Retina (tissue), 1 donor: ENCODE results near the gene NPB.
A peak's percentile ranks its signal among the peaks of the same experiment; 100 is the strongest.

Source experiments
- DNase-seq: peaks from one replicate; pipeline ENCODE4 v3.0.0-alpha.2; 2016

The NPB gene

GRCh38 chr17:81900181-81900820, 1.7 kb upstream of the NPB start:
- no peak for DNase-seq

GRCh38 chr17:81901167-81902022, 643 bp upstream of the NPB start:
- peak; percentile 28 for DNase-seq

GRCh38 chr17:81902653-81903414, 796 bp downstream of the NPB start:
- DNase-seq = no peak

DNA sequence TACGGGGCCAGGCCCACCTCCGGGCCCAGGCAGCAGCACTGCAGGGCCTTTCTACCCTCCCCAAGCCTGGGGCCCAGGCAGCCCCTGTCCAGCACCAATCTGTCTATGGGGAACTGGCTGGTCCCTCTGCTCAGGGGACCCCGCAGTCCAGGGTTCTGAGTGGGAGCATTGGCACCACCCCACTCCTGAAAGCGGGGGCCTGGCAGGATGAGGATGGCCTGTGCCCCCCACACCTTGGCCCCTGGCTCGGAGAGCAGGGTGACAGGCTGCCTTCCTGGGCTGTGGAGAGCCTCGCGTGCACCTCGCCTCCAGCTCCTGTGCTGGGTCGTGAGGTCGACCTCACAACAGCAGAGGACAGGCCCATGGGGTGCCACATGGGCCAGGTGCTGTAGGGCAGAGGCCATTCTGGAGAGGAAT, 1.4 kb downstream of the NPB start:
- DNase-seq = no peak

- DNase-seq = no peak
Observed at GRCh38 chr17:81903896-81904599, 2.0 kb downstream of the NPB start.

- DNase-seq = no peak
Observed at GRCh38 chr17:81904600-81905423, 2.8 kb downstream of the NPB start.

DNA sequence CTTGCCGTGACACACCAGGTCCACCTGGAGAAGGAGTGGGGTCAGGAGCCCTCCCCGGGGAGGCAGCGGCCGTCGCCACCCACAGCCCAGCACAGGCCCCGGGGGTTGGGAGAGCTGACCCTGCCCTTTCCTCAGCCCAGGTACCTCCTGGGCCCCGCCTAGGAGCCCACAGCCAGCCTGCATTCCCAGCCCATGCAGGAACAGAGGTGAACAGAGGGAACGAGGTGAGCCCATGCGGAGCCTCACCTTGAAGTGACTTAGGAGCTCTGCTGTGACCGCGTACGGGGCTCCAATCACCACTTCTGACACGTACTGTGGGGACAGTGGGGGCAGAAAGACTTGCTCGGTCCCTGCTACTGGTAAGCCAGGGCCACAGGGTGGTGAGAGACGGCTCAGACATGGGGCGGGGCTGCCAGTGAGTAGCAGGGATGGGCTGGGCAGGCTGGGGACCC, 3.4 kb downstream of the NPB start:
- no peak for DNase-seq

DNA sequence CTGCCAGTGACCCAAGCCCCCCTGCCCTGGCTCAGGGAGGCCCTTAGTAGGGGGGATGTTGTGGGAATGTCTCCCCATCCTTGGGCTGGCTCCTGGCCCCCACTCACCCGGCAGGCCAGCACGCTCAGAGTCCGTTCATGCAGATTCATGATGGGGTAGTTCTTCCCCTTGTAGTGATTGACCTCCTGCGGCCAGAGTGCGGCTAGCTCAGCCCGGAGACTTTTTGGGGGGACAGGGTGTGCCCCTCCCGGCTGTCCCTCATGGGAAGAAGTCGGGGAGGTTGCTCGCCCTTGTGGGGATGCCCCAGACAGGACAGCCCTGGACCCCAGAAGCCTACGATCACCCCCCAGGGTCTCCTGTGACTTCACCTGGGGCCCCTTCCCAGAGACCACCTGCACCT, 4.0 kb downstream of the NPB start:
- no peak for DNase-seq

- DNase-seq = no peak
Observed at GRCh38 chr17:81906476-81907218, 4.6 kb downstream of the NPB start.

DNA sequence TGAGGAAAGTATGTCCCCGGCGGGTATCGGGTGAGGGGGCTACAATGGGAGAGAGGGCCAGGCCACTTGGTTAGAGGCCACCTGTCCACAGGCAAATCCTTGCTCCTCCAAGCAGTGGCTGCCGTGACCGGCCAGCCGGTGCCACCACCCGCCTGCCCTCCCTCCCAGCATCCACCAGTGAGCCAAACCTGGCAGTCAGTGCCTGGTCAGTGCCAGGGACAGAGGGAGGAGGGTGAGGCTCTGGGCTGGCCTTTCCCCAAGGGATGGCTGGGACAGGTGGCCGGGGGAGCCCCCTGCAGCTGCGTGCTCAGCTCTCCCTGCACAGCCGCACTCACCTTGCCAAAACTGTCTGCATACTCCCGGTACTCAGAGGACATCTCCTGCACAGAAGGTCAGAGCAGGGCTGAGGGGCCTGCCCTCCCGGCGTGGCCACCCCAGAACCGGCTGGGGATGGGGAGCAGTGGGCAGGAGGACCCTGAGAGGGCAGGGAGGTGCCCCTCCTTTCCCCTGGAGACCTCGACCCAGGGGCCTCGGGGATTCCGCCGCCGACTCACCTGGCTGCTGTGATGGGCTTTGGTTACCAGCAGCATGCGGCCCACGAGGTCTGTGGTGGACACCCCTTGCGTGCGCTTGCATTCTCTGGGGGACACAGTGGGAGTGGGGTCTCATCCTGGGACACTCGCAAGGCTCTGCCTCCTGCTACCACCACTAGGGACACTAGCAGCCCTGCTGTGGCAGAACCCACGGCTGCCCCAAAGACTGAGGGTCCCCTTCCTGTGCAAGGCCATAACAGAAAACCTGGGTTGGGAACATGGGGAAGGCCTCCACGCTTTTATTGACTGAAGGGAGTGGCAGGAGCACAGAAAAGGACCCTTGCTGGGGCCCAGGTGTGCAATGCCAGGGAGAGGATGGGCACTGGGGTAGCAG, 5.4 kb downstream of the NPB start:
- DNase-seq = no peak

GRCh38 chr17:81908793-81909192, 6.8 kb downstream of the NPB start:
- DNase-seq = no peak

DNA sequence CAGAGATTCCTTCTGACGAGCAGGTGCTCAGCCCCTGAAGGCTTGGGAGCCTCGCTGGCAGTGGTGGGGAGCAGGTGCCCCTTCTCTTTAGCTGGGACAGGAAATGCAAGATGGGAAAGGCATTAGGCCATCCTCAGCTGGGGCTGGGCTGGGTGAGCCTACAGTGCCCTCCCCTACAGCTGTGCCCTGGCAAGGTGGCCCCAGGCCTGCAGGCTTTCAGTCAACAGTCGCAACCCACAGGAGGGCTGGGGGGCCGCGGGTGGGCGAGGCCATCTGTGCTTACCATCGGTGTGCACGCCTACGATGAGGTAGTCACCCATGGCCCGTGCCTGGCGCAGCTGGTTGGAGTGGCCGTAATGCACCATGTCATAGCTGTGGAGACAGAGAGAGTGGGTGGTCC, 7.2 kb downstream of the NPB start:
- DNase-seq = no peak

DNA sequence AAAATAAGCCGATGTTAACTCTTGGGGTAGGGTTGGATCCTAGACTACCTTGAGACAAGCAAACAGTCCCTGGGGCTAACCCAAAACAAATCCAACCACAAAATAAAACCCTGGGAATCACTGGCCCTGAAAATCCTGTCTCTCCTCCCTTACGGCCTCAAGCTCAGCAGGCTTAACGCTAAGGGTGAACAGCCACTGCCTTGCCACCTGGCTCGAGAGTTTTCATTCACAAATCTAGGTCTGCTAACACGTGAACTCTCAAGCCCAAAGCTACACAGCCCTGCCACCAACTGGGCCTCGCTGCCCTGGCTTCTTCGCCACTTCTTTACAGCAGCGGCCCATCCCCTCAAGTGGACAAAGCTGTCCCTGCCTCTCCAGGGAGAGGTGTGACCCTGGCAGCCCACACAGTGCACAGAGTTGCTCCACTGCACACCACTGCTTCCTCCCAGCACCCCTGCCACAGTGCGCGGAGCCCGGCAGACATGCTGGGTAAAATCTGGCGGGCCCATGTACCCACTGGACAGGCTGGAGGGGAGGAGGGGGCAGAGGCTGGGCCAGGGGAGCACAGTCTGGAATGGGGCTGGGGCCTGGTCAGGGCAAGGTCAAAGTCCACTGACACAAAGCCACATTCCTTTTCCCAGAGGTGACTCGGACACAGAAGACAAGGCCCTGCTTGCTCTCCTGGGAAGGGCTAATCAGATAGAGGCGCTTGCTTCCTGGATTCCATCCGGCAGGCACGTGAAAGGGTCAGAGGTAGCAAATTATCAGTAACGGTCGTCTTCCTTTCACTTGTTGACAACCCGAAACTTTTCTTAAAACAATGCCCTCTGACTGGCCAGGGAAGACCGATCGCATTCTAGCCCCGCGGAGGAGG, 8.2 kb downstream of the NPB start:
- DNase-seq = no peak

- peak; percentile 43 for DNase-seq
Observed at GRCh38 chr17:81910840-81911276, 8.8 kb downstream of the NPB start.

- peak; percentile 62 for DNase-seq
Observed at GRCh38 chr17:81911277-81911961, 9.4 kb downstream of the NPB start, which contains the start of gene PCYT2. Gene PCYT2, minus strand, starts transcription at chr17:81911399. Its CDS starts 44 bp downstream, at chr17:81911355.

DNA sequence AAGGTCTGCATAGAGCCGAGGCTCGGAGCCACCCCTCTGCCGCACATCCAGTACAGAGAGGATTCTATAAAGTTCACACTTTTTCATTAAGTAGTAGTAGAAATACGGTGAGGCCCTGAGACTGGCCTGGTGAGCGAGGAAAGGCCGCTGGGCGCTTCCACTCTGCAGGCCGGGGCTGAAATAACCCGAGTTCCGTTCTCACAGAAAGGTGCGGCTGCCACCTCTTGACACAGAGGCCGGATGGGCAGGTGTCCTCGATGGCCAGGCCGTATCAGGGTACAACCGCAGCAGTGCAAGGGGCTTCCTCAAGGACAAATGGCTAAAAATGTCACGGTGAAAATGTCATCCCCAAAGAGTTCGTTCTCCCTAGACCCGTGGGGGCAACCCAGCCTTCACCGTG, 9.9 kb downstream of the NPB start:
- DNase-seq = no peak

- no peak for DNase-seq
Observed at GRCh38 chr17:81912441-81913309, 10.6 kb downstream of the NPB start.
